C1 segment of cervical spinal cord (tissue), 14 donors: ENCODE measurements around the gene NUP153.

Experiments
- DNase-seq, 14 donors: peaks; one replicate each; lab custom pipeline; 2025; lab: John Stamatoyannopoulos, UW

NUP153 gene

DNA sequence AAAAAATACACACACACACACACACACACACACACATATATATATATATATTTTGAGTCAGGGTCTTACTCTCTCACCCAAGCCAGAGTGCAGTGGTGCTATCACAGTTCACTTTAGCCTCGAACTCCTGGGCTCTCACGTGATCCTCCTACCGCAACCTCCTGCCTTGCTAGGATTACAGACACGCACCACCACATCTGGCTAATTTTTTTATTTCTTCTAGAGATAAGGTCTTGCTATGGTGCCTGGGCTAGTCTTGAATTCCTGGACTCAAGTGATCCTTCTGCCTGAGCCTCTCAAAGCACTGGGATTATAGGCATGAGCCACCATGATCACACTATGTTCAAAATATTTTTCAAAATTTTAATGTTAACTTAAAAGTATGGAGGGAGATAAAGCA, 43.5 kb downstream of the NUP153 start:
- DNase-seq, result no peak

DNA sequence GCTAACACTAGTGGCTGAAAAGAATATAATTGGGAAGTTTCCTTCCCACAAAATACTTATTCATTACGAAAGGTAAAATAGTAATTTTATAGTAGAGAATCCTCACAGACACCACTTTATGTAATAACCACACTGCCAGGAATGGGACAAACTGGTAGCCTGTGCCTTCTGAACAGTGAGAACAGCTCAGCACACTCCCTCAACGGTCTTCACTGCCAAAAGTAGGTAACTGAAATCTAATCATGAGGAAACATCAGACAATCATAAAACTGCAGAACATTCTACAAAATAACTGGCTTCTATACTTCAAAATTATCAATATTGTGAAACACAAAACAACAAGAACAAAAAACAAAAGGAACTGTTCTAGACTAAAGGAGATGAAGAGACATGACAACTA, 44.1 kb downstream of the NUP153 start:
- DNase-seq, result no peak

DNA sequence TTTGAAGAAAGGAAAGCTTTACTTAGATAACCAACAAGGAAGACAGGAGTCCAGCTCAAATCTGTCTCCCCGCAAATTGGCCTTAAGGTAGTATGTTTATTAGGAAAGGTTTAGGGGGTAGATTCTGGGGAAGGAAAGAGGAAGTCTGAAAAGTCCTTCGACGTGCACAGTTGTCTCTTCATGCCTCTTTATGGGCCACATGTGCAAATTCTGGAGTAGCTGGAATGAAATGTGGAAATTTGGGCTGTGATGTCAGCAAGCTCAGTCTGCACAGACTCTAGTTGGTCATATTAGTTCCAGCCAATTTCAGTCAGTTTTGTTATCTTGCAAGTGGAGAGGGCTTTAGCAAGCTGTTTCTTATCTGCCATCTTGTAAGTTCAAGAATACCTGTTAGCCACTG, 50.1 kb downstream of the NUP153 start:
- DNase-seq, result no peak

DNA sequence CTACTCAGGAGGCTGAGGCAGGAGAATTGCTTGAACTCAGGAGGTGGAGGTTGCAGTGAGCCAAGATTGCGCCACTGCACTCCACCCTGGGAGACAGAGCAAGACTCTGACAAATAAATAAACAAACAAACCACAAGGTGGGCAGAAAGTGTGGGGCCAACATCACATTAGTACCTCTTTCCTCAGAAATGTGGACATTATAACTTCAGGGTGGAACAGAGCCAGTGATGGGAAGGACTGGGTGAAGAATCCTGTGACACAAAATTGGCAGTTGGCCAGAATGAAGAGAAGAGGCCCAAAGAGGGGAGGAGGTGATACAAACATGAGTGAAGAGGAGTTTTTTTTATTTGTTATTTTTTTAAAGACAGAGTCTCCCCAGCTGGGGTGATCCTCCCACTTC, 50.6 kb downstream of the NUP153 start:
- no peak for DNase-seq

DNA sequence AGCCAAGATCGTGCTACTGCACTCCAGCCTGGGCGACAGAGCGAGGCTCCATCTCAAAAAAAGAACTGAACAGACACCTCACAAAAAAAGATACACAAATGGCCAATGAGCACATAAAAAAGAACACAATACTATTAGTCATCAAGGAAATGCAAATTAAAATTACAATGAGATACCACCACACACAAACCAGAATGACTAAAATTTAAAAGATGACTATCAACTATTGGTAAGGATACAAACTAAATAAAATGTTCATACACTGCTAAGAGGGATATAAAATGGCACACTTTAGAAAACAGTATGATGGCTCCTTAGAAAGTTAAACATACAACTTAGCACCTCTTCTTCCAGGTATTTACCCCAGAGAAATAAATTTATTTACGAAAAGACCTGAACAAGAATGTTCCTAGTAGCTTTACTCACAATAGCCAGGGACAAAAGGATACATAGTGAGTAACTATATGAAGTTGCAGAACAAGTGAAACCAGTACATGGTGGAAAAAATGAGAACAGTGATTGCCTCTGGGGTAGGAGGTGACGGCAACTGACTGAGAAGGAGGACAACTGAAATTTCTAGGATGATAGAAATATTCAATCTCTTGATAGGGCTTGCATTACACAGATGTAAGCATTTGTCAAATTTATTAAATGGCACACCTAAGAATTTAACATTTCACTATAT, 53.4 kb downstream of the NUP153 start:
- no peak for DNase-seq

DNA sequence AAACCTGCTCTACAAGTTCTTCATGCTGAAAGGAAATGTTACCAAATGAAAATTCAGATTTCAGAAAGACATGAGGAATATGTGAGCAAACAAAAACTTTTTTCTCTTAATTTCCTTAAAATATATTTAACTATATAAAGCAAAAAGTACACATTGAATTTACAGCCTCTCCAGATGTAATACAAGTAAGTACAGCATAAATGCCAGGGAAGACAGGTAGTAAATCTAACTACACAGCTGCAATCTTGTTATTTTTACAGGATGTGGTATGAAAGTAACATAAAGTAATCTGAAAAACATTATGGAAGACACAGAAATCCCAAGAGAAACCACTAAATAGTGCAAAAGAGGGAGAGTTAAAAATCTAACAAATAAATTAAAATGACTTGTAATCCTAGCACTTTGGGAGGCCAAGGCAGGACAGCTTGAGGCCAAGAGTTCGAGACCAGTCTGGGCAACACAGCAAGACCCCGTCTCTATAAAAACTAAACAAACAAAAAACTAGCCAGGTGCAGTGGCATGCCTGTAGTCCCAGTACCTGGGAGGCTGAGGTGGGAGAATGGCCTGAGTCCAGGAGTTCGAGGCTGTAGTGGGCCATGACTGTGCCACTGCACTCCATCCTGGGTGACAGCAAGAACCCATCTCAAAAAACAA, 55.9 kb downstream of the NUP153 start:
- no peak for DNase-seq

DNA sequence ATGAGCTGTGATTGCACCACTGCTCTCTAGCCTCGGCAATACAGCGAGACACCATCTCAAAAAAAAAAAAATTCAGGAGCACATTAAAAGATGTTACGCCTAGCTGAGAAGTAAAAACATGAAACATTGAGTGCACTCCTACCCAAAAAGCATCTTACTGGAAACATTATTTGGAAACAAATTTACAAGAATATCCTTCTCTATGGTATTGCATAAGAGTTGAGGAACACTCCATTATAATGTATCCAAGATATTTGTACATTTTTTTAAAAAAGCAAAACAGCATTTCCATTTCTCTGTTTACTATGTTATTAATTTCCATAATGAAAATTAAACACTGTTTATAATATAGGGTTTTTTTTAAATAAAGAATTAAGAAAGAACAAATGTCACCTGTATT, 58.0 kb downstream of the NUP153 start:
- no peak for DNase-seq

DNA sequence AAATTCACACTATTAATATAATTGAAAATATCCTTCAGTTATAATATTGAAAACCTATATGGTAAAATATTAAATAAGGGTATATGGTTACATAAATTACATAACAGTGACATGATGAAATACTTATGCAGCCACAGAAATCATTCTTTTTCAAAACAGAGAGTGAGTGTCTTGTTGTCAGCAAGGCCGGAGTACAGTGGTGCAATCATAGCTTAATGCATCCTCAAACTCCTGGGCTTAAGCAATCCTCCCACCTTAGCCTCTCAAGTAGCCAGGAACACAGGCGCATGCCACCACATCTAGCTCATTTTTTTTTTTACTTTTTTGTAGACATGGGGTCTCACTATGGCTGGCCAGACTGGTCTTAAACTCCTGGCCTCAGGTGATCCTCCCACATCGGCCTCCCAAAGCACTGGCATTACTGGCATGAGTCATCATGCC, 66.2 kb downstream of the NUP153 start:
- no peak for DNase-seq

DNA sequence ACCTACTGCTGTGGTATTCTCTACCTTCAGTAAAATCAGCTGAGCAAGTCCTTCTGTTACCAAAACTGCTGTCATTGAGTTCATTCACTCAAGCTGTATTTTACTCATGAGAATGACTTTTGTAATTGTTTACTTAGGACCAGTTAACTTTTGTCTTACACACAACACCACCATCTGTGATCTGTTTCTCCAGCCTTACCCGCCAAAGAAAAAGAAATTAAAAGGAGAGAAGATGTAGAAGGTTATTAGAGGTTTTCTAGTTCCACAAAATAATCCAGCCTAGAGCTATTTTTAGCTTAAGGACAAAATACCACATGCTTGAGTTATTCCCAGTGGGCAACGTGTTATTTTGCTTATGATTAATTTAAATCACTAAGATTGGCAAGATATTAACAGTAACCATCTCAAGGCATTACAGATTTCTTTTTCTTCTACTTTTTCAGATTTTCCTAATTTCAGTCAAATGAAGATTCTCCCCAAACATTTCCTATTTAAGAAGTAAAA, 68.5 kb downstream of the NUP153 start:
- no peak for DNase-seq

DNA sequence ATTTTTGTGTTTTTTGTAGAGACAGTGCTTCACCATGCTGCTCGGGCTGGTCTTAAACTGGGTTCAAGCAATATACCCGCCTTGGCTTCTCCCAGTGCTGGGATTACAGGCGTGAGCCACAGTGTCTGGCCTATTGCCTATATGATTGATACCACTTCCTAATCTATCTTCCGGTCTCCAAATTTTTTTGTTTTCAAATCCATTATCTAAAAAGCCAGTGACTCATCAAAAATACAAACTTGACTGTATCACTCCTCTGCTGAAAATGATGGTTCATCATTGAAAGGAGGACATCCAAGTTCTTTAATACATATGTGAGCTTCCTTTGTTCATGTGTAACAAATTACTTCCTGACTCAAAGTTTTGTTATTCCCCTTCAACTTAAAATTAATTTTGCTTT, 71.2 kb downstream of the NUP153 start:
- no peak for DNase-seq

DNA sequence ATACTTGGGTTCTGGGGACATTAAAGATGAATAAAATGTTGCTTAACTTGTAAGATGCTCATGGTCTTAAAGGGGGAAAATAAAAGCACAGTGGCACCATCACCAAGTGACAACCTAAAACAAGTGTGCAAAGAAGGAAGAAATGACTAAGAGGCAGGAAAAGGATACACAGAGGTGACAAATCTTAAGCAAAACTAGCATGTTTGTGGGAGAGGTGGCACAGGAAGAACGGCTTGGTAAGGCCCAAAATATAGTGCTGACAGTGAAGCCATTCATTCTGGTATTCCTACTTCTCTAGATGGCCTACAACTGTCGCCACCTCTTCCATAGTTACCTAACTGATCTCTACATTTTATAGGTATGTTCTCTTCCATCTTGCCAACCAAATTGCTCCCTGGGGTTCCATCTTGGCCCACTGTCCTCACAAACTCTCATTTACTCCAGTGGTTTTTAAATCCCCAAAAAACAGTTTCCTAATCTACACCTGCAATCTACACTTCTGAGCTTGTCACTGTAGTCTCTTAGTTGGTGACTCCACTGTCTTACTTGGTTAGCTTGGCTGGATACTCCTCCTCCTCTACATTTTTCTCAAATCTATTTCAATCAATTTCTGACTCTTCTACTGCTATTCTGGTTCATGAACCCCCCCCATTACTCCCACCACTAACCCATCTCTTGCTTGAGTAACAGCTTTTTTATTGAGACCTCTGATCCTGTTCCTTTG, 73.1 kb downstream of the NUP153 start:
- no peak for DNase-seq

DNA sequence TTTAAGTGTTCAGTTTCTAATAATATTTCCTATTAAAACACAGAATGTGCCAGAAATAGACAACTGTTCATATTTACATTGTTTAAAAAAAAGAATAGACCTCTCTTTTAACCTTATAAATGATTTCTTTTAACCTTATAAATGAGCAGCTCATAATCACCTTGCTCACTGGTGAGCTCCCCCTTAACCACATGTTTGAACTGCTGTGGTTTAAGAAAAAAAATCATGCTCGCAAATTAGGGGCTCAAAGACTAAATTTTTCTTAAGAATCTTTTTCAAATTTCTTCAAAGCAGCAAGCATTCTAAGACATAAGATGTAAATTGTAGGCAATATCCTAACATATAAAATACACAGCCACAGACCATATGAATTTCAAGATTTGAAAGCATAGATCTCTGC, 73.8 kb downstream of the NUP153 start:
- DNase-seq, result no peak

DNA sequence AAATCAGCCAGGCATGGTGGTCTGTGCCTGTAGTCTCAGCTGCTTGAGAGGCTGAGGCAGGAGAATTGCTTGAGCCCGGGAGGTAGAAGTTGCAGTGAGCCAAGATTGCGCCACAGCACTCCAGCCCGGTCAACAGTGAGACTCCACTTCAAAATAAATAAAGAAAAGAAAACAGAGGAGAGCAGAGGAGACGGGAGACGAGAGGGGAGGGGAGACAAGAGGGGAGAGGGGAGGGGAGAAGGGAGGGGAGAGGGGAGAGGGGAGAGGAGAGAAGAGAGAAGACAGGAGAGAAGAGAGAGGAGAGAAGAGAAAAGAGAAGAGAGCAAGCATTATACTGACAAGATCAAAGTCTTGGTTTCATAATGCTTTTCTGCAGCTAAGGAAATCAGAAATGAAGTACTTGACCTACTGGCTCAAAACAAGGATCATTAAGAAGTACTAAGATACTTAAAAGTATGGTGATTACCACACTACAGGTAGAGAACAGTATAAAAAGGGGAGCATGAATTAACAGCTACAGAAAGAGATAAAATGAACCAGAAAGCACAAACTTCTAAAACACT, 76.1 kb downstream of the NUP153 start:
- no peak for DNase-seq

DNA sequence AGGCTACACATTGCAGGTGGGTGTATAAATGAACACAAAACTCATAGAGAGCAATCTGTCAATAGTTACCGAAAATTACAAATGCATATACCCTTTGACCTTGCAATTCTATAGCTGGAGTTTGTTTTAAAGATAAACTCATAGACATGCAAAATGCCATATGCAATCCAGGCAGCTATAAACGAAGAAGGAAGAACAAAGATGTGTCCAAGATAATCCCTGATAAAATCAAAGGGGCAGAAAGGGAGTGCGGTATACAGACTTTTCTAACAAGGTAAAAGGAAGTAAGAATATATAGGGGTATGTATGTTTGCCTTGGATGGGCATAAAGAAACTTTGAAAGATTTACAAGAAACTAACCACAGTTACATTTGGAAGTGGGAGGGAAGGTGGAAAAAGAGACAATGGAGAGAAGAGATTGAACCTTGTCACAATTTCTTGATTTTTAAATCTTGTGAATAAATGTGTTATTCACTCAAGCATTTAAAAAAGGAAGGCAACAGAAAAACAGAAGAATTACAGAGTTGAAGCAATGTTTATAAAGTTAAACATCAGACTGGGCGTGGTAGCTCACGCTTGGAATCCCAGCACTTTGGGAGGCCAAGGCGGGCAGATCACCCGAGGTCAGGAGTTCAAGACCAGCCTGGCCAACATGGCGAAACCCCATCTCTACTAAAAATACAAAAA, 76.8 kb downstream of the NUP153 start:
- DNase-seq, result no peak

DNA sequence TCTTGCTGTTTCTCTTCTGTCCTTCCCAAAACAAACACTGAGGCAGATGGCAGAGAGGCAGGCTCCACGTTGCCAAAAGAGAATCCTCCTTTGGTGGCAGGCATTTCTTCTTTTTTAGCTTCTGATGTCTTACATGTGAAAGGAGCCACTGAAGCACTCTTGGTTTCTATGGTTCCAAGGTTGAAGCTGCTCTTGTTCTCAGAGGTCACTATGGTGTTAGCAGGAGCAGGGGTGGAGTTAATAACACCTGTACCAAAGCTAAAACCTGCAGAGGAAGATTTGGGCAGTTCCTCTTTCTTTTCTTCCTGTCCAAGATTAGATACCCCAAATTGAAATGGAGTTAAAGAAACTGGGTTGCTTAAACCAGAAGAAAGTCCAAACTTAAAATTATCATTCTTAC, 77.9 kb downstream of the NUP153 start:
- DNase-seq, result no peak

DNA sequence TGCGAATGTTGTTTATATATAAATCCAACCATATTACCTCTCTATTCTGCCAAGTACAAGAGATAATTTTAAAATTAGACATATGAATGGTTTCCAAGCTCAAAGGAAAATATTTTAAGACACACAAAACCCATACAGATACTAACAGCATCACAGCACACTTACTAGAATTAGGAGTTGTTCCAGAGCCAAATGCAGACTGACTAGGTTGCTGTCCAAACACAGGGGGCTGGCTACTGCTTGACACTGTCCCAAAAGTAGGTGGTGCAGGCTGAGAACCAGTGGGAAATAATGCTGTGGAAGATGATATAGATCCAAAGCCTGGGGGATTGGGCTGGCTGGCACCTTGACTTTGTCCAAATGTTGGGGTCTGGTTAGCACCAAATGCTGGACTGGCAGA, 82.3 kb downstream of the NUP153 start:
- DNase-seq, result no peak

DNA sequence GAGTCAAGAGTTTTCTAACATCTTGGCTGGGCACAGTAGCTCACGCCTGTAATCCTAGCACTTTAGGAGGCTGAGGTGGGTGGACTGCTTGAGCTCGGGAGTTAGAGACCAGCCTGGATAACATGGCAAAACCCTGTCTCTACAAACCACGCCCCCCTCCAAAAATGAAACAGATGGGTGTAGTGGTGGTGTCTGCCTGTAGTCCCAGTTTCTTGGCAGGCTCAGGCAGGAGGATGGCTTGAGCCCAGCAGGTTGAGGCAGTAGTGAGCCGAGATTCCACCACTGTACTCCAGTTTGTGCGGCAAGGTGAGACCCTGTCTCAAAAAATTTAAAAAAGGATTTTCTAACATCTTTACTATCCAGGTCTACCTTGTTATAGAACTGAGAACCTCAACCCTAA, 84.6 kb downstream of the NUP153 start:
- DNase-seq, result peak in 2 of 14 donors; percentile 2 to 76

DNA sequence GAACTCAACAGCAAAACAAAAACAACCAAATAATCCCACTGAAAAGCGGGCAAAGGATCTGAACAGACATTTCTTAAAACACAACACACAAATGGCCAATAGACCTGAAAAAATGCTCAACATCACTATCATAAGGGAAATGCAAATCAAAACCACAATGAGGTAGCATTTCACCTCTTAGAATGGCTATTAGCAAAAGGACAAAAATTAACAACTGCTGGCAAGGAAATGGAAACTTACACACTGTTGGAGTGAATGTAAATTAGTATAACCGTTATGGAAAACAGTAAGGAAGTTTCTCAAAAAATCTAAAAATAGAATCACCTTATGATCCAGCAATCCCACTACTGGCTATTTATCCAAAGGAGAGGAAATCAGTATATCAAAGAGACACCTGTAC, 85.7 kb downstream of the NUP153 start:
- no peak for DNase-seq

DNA sequence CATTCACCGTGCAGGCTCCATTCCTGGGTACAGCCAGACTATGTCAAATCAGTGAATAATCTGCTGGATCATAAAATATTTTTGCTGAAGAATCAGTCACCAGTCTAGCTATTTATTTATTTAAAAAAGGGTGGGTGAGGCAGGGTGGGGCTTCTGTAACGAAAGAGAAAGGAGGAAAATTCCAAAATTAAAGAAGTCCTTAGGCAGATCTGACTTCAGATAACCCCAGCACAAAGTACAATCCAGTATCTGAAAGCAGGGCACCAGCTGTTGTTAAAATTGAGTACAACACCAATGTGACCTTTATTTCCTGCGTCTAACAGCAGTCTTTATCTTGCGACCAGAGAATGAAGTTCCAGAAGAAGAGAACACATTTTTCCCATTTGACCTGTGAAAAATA, 90.9 kb downstream of the NUP153 start:
- DNase-seq, result no peak

DNA sequence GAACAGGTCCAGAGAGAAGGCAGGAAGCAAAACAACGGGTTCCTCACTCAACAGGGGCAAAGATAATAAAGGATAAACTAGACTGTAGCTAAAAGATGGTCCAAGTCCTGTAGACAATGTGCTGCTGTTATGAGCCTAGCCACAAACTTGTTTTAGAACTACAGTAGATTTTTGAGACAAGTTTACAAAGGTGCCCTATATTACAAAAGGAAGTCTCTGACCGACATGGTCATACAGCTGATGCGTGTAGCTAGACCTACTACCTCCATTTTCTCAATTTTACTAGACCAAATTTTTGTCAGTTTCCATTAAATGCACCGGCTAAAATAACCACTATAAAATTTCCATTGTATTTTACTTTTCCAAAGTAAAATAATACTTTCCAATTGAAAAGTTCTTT, 94.7 kb downstream of the NUP153 start:
- DNase-seq, result no peak

DNA sequence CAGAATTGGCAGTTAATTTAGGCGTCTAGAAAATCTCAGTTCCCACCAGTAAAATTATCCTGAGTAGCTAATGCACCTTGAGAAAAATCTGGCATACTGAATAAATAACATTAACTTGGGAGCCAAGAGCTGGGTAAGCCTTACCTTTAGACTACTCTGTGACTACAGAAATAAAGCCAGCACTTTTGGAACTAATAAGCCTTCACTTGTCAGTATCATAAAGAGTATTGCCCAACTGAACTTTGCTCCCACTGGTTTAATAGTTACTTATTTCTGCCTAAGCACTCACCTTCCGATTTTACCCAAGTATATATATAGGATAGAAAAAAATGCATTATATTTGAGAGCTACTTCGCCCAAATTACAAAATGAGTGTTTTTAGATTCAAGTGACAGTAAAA, 95.9 kb downstream of the NUP153 start:
- DNase-seq, result no peak

DNA sequence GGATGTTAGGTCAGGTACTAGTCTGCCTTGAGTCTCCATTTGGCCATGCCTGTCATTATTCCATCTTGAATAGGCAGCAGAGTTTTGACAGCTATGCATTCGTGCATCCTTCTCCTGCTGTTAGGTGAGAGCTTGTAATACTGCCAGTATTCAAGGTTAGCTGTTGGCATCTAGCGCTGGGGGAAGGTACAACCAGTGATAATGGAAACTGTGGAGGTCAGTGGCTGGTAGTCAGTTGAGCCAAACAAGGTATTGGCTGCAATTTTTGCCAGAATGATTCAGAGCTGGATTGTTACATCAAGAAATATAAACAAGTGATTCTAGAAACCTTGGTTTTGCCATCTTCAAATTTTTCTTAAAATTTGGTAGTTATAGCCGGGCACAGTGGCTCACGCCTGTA, 100.1 kb downstream of the NUP153 start:
- no peak for DNase-seq
